Prostate gland (tissue), 2 donors: ENCODE measurements around the gene INTS1. TPM values are rescaled to one million over a fixed set of nuclear protein-coding genes. Genes with fewer than 3 reads are reported as not detected.
"Not testable (repeated sequence)": the region's sequence is repeated elsewhere in the genome, so short reads cannot be mapped to it uniquely, and the experiment has no call there.

Source experiments
- DNase-seq: peaks from one replicate; pipeline ENCODE4 v3.0.0-alpha.2; 2019; ENCODE audit warnings: low spot score
- H3K27ac ChIP-seq, 2 donors: fragments of 200-600 bp; sonication (generic); 2 replicates each; pipeline ENCODE4 v1.5.1; 2017 to 2019
- H3K27me3 ChIP-seq: fragments of 200-600 bp; sonication (generic); replicated peaks from 2 replicates; pipeline ENCODE4 v1.5.1; 2019; ENCODE audit not compliant: insufficient read depth
- H3K36me3 ChIP-seq, 2 donors: fragments of 200-600 bp; sonication (generic); 1 replicate in 1 of 2; 2 replicates in 1 of 2; pipeline versions ENCODE4 v1.5.1 to v1.8.1; 2017 to 2019
- H3K4me1 ChIP-seq: fragments of 200-600 bp; sonication (generic); replicated peaks from 2 replicates; pipeline ENCODE4 v1.5.1; 2019
- H3K4me3 ChIP-seq, 2 donors: fragments of 200-600 bp; sonication (generic); 2 replicates each; pipeline ENCODE4 v1.5.1; 2017 to 2019
- H3K9me3 ChIP-seq: fragments of 200-600 bp; sonication (generic); 2 replicates; pipeline ENCODE4 v1.5.1; 2017
- POLR2A ChIP-seq: fragments of 450-650 bp; IDR thresholded peaks from one replicate; pipeline ENCODE4 v1.6.1; 2016; ENCODE audit warnings: antibody characterized with exemption, mild to moderate bottlenecking
- POLR2AphosphoS5 ChIP-seq: sonication (generic); formaldehyde crosslinking; IDR thresholded peaks from one replicate; pipeline ENCODE4 v1.6.1; 2017; ENCODE audit warnings: antibody characterized with exemption
- WGBS: methylation state at CpG from one replicate; pipeline ENCODE4 v1.1.5; 2018; 5-methylcytosine and 5-hydroxymethylcytosine counted together
- intact Hi-C: fragments of 100-400 bp; cut with DNase I; formaldehyde crosslinking; loops from one replicate; pipeline ENCODE4 v1.14.2; 2022
- total RNA-seq, 2 donors: library from RNA; depleted of rRNA; stranded (reverse); fragments of >200 nt; gene quantifications; one replicate each; pipeline ENCODE4 v1.1.0, GENCODE V29; 2016
- TF ChIP-seq, protein P1 (sequence below), 4 experiments: fragments of 200-600 bp in 2 of 4; fragments of 450-650 bp in 2 of 4; sonication (generic) in 2 of 4; IDR thresholded peaks; 1 replicate in 3 of 4; 2 replicates in 1 of 4; pipeline ENCODE4 v1.5.1; 2016 to 2019; ENCODE audit warnings: antibody characterized with exemption in 4 of 4, mild to moderate bottlenecking in 2 of 4, moderate library complexity in 2 of 4

The INTS1 gene
- total RNA-seq, 2 donors from 2014 or later: 64.9 to 146 TPM

DNA sequence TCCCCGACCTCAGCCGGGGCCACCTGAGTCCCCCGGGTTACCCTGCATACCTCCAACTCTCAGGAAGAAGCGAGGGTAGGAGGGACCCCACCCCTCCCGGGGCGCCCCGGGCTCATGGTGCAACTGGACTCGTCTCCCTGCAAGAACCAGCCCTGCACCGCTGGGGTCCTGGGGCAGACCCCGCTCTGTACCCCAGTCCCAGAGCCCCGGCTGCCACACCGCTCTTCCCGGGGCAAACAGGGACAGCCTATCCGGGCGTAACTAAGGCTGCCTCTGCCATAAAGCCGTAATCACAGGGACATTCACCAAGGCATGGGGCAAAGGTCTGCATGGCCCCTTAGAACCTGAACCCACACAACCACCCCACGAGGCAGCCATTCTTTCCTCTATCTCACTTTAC lies 19.7 kb upstream of the INTS1 start:
- WGBS: 73% methylated on average over 17 of the region's 17 CpGs
- no peaks in the 10 kb centered on the region for H3K4me1 ChIP-seq
- H3K36me3 ChIP-seq: no peaks in the 10 kb centered on the region
- DNase-seq: no peak
- no peak overlapping the region for H3K4me3 ChIP-seq
- TF ChIP-seq, protein P1, sequence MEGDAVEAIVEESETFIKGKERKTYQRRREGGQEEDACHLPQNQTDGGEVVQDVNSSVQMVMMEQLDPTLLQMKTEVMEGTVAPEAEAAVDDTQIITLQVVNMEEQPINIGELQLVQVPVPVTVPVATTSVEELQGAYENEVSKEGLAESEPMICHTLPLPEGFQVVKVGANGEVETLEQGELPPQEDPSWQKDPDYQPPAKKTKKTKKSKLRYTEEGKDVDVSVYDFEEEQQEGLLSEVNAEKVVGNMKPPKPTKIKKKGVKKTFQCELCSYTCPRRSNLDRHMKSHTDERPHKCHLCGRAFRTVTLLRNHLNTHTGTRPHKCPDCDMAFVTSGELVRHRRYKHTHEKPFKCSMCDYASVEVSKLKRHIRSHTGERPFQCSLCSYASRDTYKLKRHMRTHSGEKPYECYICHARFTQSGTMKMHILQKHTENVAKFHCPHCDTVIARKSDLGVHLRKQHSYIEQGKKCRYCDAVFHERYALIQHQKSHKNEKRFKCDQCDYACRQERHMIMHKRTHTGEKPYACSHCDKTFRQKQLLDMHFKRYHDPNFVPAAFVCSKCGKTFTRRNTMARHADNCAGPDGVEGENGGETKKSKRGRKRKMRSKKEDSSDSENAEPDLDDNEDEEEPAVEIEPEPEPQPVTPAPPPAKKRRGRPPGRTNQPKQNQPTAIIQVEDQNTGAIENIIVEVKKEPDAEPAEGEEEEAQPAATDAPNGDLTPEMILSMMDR (IDR thresholded peaks at IDR 0.05): no peak
- no peaks in the 10 kb centered on the region for H3K27me3 ChIP-seq
- no peaks in the 10 kb centered on the region for H3K9me3 ChIP-seq
- H3K27ac ChIP-seq: no peak overlapping the region
- intact Hi-C loops: no loop called here

DNA sequence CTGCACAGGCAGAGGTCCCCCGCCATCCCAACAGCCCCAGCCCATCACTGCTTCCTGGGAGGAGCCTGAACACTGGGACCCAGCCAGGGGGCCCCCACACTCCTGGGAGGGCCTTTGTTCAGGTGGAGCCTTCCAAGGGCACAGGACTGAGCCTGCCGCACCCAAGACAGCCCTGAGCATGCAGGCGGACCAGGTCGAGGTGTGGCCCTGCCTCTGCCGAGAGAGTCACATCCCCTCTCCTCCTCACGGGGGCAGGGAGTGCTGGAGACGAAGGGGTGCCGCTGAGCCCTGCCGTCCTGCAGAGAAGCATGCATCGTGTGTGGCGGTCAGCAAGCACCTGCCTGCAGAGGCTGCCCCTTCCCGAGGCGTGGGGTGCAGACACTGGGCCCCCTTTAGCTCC lies 19.0 kb upstream of the INTS1 start:
- H3K4me1 ChIP-seq: no peaks in the 10 kb centered on the region
- intact Hi-C loops: no loop called here
- H3K36me3 ChIP-seq: no peaks in the 10 kb centered on the region
- H3K27ac ChIP-seq: no peak overlapping the region
- TF ChIP-seq, protein P1 (IDR thresholded peaks at IDR 0.05): no peak
- TF ChIP-seq POLR2A: no peak
- TF ChIP-seq POLR2AphosphoS5: no peak
- DNase-seq: no peak
- H3K9me3 ChIP-seq: no peaks in the 10 kb centered on the region
- WGBS: 27% methylated on average over 9 of the region's 13 CpGs
- no peak overlapping the region for H3K4me3 ChIP-seq
- no peaks in the 10 kb centered on the region for H3K27me3 ChIP-seq

DNA sequence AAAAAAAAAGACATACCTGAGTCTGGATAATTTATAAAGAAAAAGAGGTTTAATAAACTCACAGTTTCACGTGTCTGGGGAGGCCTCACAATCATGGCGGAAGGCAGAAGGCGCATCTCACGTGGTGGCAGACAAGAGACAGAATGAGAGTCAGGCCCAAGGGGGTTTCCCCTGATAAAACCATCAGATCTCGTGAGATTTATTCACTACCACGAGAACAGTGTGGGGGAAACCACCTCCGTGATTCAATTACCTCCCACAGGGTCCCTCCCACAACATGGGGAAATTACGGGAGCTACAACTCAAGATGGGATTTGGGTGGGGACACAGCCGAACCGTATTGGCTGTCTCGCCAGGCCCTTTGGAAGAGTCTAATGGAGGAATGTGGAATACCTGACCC lies 17.3 kb upstream of the INTS1 start:
- Histone ChIP-seq H3K4me1 (no peaks in the 10 kb centered on the region), H3K27me3 (no peaks in the 10 kb centered on the region), H3K36me3 (no peaks in the 10 kb centered on the region), H3K4me3 (no peak overlapping the region), H3K9me3 (no peaks in the 10 kb centered on the region), H3K27ac (no peak overlapping the region)
- 81% methylated on average over 11 of the region's 11 CpGs for WGBS
- no peak for DNase-seq
- TF ChIP-seq, protein P1 (IDR thresholded peaks at IDR 0.05): no peak
- TF ChIP-seq POLR2A (no peak), POLR2AphosphoS5 (no peak)
- intact Hi-C loops: no loop called here

DNA sequence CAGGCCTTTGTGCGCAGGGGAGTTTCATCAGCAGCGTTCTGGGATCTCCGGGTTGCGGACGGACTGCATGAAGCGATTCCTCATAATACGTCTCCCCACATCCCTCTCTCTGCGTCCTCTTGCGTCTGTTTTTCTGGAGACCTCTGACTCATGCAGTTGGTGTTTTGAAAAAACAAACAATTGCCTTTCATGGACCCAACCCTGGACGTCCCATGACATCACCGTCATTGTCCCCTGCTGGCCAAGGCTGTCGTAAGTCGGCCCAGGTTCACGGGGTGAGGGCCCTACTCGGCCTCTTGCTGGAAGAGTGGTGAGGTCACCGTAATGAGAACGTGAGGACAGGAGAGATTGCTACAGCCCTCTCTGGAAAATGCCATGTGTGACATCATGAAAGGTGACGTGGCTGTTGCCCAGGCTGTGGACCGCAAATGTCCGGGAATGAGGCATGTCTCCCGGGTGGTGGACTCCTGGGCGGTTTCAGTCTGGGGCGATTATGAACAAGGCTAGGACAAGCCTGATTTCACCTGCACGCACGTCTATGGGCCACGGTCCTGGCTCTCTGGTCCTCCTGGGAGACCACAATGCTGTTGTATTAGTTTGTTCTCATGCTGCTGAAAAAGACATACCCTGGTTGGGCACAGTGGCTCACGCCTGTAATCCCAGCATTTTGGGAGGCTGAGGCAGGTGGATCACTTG lies 16.5 kb upstream of the INTS1 start:
- no peak overlapping the region for H3K4me3 ChIP-seq
- no peaks in the 10 kb centered on the region for H3K36me3 ChIP-seq
- 75% methylated on average over 27 of the region's 27 CpGs for WGBS
- H3K27ac ChIP-seq: no peak overlapping the region
- intact Hi-C loops: no loop called here
- H3K9me3 ChIP-seq: no peaks in the 10 kb centered on the region
- DNase-seq: no peak
- TF ChIP-seq POLR2A (no peak), POLR2AphosphoS5 (no peak)
- TF ChIP-seq, protein P1 (IDR thresholded peaks at IDR 0.05): no peak
- no peaks in the 10 kb centered on the region for H3K4me1 ChIP-seq
- no peaks in the 10 kb centered on the region for H3K27me3 ChIP-seq

DNA sequence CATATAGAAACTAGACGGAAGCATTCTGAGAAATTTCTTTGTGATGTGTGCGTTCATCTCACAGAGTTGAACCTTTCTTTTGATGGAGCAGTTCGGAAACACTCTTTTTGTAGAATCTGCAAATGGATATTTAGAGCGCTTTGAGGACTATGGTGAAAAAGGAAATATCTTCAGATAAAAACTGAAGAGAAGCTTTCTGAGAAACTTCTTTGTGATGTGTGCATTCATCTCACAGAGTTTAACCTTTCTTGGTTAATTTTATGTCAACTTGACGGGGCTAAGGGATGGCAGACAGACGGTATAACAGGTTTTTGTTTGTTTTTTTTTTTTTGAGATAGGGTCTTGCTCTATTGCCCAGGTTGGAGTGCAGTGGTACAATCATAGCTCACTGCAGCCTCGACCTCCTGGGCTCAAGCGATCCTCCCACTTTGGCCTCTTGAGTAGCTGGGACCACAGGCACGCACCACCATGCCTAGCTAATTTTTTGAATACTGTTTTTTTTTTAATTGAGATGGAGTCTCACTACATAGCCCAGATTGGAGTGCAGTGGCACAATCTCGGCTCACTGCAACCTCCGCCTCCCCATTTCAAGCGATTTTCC lies 15.2 kb upstream of the INTS1 start:
- H3K4me1 ChIP-seq, H3K9me3 ChIP-seq, H3K27me3 ChIP-seq, H3K27ac ChIP-seq, DNase-seq, H3K36me3 ChIP-seq, H3K4me3 ChIP-seq, intact Hi-C loops: not testable (repeated sequence)
- 92% methylated on average over 12 of the region's 12 CpGs for WGBS
